Tibial nerve (tissue), 4 donors: Measurements from ENCODE around the gene RAPH1. TPM values are rescaled to one million over a fixed set of nuclear protein-coding genes. Genes with fewer than 3 reads are reported as not detected.

Experiments
- DNase-seq, 2 donors: peaks; one replicate each; pipeline ENCODE4 v3.0.0-alpha.2; 2019; ENCODE audit warnings: low spot score in 2 of 2
- H3K27ac ChIP-seq, 4 donors: fragments of 200-600 bp; sonication (generic) in 3 of 4; one replicate each; pipeline ENCODE4 v1.5.1; 2017 to 2019; ENCODE audit warnings: mild to moderate bottlenecking in 1 of 4
- H3K27me3 ChIP-seq, 2 donors: fragments of 200-600 bp; sonication (generic) in 1 of 2; one replicate each; pipeline versions ENCODE4 v1.5.1 to v1.6.0; 2017 to 2019
- H3K36me3 ChIP-seq, 3 donors: fragments of 200-600 bp; sonication (generic); one replicate each; pipeline ENCODE4 v1.5.1; 2018 to 2019
- H3K4me1 ChIP-seq, 4 donors: fragments of 200-600 bp; sonication (generic) in 3 of 4; one replicate each; pipeline ENCODE4 v1.5.1; 2017 to 2019
- H3K4me3 ChIP-seq, 4 donors: fragments of 200-600 bp; sonication (generic) in 3 of 4; one replicate each; pipeline ENCODE4 v1.5.1; 2017 to 2019; ENCODE audit warnings: mild to moderate bottlenecking in 1 of 4, moderate library complexity in 1 of 4
- H3K9me3 ChIP-seq, 4 donors: fragments of 200-600 bp; sonication (generic) in 3 of 4; one replicate each; pipeline ENCODE4 v1.5.1; 2017 to 2019
- CTCF ChIP-seq, 5 experiments: fragments of 200-600 bp in 3 of 5; fragments of 450-650 bp in 2 of 5; sonication (generic) in 3 of 5; IDR thresholded peaks; one replicate each; pipeline ENCODE4 v1.5.1; 2016 to 2019; ENCODE audit warnings: antibody characterized with exemption in 5 of 5, mild to moderate bottlenecking in 3 of 5, moderate library complexity in 2 of 5
- EP300 ChIP-seq, 2 donors: sonication (generic); formaldehyde crosslinking; IDR thresholded peaks; one replicate each; pipeline ENCODE4 v1.6.1; 2017; ENCODE audit warnings: antibody characterized with exemption in 2 of 2, mild to moderate bottlenecking in 1 of 2
- POLR2A ChIP-seq, 2 donors: fragments of 450-650 bp; IDR thresholded peaks; one replicate each; pipeline ENCODE4 v1.6.1; 2017; ENCODE audit warnings: antibody characterized with exemption in 2 of 2, mild to moderate bottlenecking in 2 of 2, moderate library complexity in 2 of 2
- WGBS, 2 donors: methylation state at CpG; one replicate each; pipeline ENCODE4 v1.1.5; 2018; 5-methylcytosine and 5-hydroxymethylcytosine counted together
- total RNA-seq, 4 donors: library from RNA; depleted of rRNA; stranded (reverse); fragments of >200 nt; gene quantifications; one replicate each; pipeline ENCODE4 v1.1.0, GENCODE V29; 2016

RAPH1 gene
- total RNA-seq, 4 donors from 2014 or later = 35.4 to 60.0 (median 44.4) TPM

- Histone ChIP-seq H3K36me3 (peaks cover 0 to 8% (median 0%) of the 10 kb centered on the region in 3 donors), H3K27ac (no peak overlapping the region), H3K4me1 (peaks cover 0 to 15% (median 0%) of the 10 kb centered on the region in 4 donors), H3K4me3 (no peak overlapping the region), H3K9me3 (no peaks in the 10 kb centered on the region), H3K27me3 (no peaks in the 10 kb centered on the region)
- 72 to 87% methylated on average over 1 of the region's 1 CpG for WGBS, 2 donors
- DNase-seq = no peak
- TF ChIP-seq POLR2A (IDR thresholded peaks at IDR 0.05) (no peak), EP300 (IDR thresholded peaks at IDR 0.05) (peak in 1 of 2 donors; percentile 49)
Measured at GRCh38 chr2:203500951-203501350, 34.1 kb downstream of the RAPH1 start.

GRCh38 chr2:203500297-203500696 is 34.8 kb downstream of the RAPH1 start:
- no peak for DNase-seq
- TF ChIP-seq POLR2A (IDR thresholded peaks at IDR 0.05) (no peak), CTCF (IDR thresholded peaks at IDR 0.05) (no peak), EP300 (IDR thresholded peaks at IDR 0.05) (no peak)
- Histone ChIP-seq H3K9me3 (no peaks in the 10 kb centered on the region), H3K27ac (no peak overlapping the region), H3K4me1 (peaks cover 0 to 15% (median 0%) of the 10 kb centered on the region in 4 donors), H3K36me3 (peaks cover 0 to 8% (median 0%) of the 10 kb centered on the region in 3 donors), H3K4me3 (no peak overlapping the region), H3K27me3 (no peaks in the 10 kb centered on the region)
- WGBS, 2 donors = 94% methylated on average over 2 of the region's 2 CpGs

GRCh38 chr2:203498161-203498560 is 36.9 kb downstream of the RAPH1 start:
- H3K36me3 ChIP-seq = peaks cover 0 to 10% (median 0%) of the 10 kb centered on the region in 3 donors
- no peaks in the 10 kb centered on the region for H3K27me3 ChIP-seq
- H3K4me1 ChIP-seq = peaks cover 0 to 15% (median 0%) of the 10 kb centered on the region in 4 donors
- no peak for DNase-seq
- WGBS, 2 donors = 61 to 62% methylated on average over 4 of the region's 4 CpGs
- no peaks in the 10 kb centered on the region for H3K9me3 ChIP-seq
- H3K4me3 ChIP-seq = no peak overlapping the region
- peak overlapping the region in 2 of 4 donors; percentile 7 to 44 for H3K27ac ChIP-seq
- TF ChIP-seq EP300 (IDR thresholded peaks at IDR 0.05) (peak in 1 of 2 donors; percentile 43), POLR2A (IDR thresholded peaks at IDR 0.05) (no peak)

GRCh38 chr2:203492965-203493364 is 42.1 kb downstream of the RAPH1 start:
- peaks cover 0 to 8% (median 0%) of the 10 kb centered on the region in 4 donors for H3K4me1 ChIP-seq
- H3K9me3 ChIP-seq = no peaks in the 10 kb centered on the region
- no peak overlapping the region for H3K27ac ChIP-seq
- WGBS, 2 donors = 94 to 95% methylated on average over 2 of the region's 2 CpGs
- peaks cover 0 to 28% (median 0%) of the 10 kb centered on the region in 3 donors for H3K36me3 ChIP-seq
- no peaks in the 10 kb centered on the region for H3K27me3 ChIP-seq
- no peak overlapping the region for H3K4me3 ChIP-seq
- no peak for DNase-seq
- TF ChIP-seq POLR2A (IDR thresholded peaks at IDR 0.05) (no peak), EP300 (IDR thresholded peaks at IDR 0.05) (no peak), CTCF (IDR thresholded peaks at IDR 0.05) (no peak)

- Histone ChIP-seq H3K9me3 (no peaks in the 10 kb centered on the region), H3K27me3 (no peaks in the 10 kb centered on the region), H3K27ac (no peak overlapping the region), H3K4me1 (no peaks in the 10 kb centered on the region), H3K4me3 (no peak overlapping the region), H3K36me3 (peaks cover 0 to 28% (median 0%) of the 10 kb centered on the region in 3 donors)
- TF ChIP-seq CTCF (IDR thresholded peaks at IDR 0.05) (no peak), POLR2A (IDR thresholded peaks at IDR 0.05) (no peak), EP300 (IDR thresholded peaks at IDR 0.05) (no peak)
- DNase-seq = no peak
- WGBS, 2 donors = 92 to 98% methylated on average over 3 of the region's 3 CpGs
Measured at GRCh38 chr2:203490391-203490790, 44.7 kb downstream of the RAPH1 start.

GRCh38 chr2:203489531-203489930 is 45.6 kb downstream of the RAPH1 start:
- peaks cover 0 to 28% (median 0%) of the 10 kb centered on the region in 3 donors for H3K36me3 ChIP-seq
- 95 to 96% methylated on average over 6 of the region's 6 CpGs for WGBS, 2 donors
- H3K9me3 ChIP-seq = no peaks in the 10 kb centered on the region
- TF ChIP-seq POLR2A (IDR thresholded peaks at IDR 0.05) (no peak), EP300 (IDR thresholded peaks at IDR 0.05) (no peak), CTCF (IDR thresholded peaks at IDR 0.05) (no peak)
- H3K4me3 ChIP-seq = no peak overlapping the region
- no peak overlapping the region for H3K27ac ChIP-seq
- peaks cover 0 to 2% (median 0%) of the 10 kb centered on the region in 4 donors for H3K4me1 ChIP-seq
- DNase-seq = no peak
- H3K27me3 ChIP-seq = no peaks in the 10 kb centered on the region
